Gastrocnemius medialis (tissue), 4 donors: ENCODE data around the gene WWOX.

Experiments
- CTCF ChIP-seq, 5 experiments: fragments of 450-650 bp in 3 of 5; fragments of 200-600 bp in 2 of 5; sonication (generic) in 2 of 5; IDR thresholded peaks in 4 of 5; conservative IDR thresholded peaks in 1 of 5; 1 replicate in 4 of 5; 2 replicates in 1 of 5; pipeline ENCODE4 v1.5.1; 2016 to 2019; ENCODE audit warnings: antibody characterized with exemption in 5 of 5, mild to moderate bottlenecking in 3 of 5, moderate library complexity in 3 of 5
- POLR2A ChIP-seq, 2 donors: fragments of 450-650 bp; IDR thresholded peaks; one replicate each; pipeline ENCODE4 v1.6.1; 2017; ENCODE audit warnings: antibody characterized with exemption in 2 of 2, mild to moderate bottlenecking in 2 of 2, moderate library complexity in 2 of 2

DNA sequence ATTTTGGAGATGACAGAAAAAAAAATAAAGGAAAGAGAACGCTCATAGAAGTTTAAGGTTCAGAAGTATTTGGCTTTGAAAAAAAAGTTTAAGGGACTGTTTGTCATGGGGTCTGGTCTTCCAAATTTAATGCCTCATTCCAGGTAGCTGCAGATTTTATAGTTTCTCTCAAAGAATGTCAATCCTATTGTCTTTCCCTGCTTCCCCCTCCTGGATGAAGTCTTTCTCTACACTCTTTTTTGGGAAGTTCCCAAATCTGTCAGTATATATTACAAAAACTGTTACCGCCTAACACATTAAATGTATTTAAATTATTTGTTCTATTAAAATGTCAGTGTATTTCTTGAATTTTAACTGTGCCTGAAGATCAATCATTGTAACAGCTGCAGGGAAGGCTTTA, 1043.6 kb downstream of the WWOX start:
- no peak for TF ChIP-seq CTCF (IDR thresholded peaks at IDR 0.05 in 4 of 5, conservative IDR thresholded peaks at IDR 0.05 in 1 of 5)
- no peak for TF ChIP-seq POLR2A (IDR thresholded peaks at IDR 0.05)
